ENCODE measurements around the gene VCAN.

- no peak for TF ChIP-seq CTCF (IDR thresholded peaks at IDR 0.05)
- TF ChIP-seq POLR2A (IDR thresholded peaks at IDR 0.05), result no peak
Observed at GRCh38 chr5:83426855-83427254, 44.7 kb upstream of the VCAN start.
